ENCODE data around the gene TSPAN9. TPM values are rescaled to one million over a fixed set of nuclear protein-coding genes. Genes with fewer than 3 reads are reported as not detected.

TSPAN9 gene
- total RNA-seq, 1 donor from 2014 or later, result 49.4 TPM

GRCh38 chr12:3323002-3323685 is 246.0 kb downstream of the TSPAN9 start:
- TF ChIP-seq CTCF (IDR thresholded peaks at IDR 0.05; ENCODE audit: unreplicated experiment), result no peak
- no peak overlapping the region for H3K27ac Mint-ChIP-seq
- H3K36me3 Mint-ChIP-seq, result no peaks in the 10 kb centered on the region
- peaks cover 46% of the 10 kb centered on the region for H3K27me3 Mint-ChIP-seq (ENCODE audit: low read depth)
- H3K9me3 Mint-ChIP-seq, result no peaks in the 10 kb centered on the region
- H3K4me3 Mint-ChIP-seq, result no peak overlapping the region
- no peaks in the 10 kb centered on the region for H3K4me1 Mint-ChIP-seq
- DNase-seq (ENCODE audit: low spot score in 2 of 2, unreplicated experiment in 2 of 2), result no peak

- TF ChIP-seq CTCF (IDR thresholded peaks at IDR 0.05; ENCODE audit: unreplicated experiment), result no peak
- Mint-ChIP-seq H3K4me3 (no peak overlapping the region), H3K36me3 (no peaks in the 10 kb centered on the region), H3K9me3 (no peaks in the 10 kb centered on the region), H3K27me3 (ENCODE audit: low read depth) (peaks cover 67% of the 10 kb centered on the region), H3K27ac (no peak overlapping the region), H3K4me1 (no peaks in the 10 kb centered on the region)
- DNase-seq (ENCODE audit: low spot score in 2 of 2, unreplicated experiment in 2 of 2), result no peak
These were observed 248.6 kb downstream of the TSPAN9 start for GRCh38 chr12:3325736-3326135.

GRCh38 chr12:3326156-3326849 is 249.1 kb downstream of the TSPAN9 start:
- no peak for DNase-seq (ENCODE audit: low spot score in 2 of 2, unreplicated experiment in 2 of 2)
- Mint-ChIP-seq H3K9me3 (no peaks in the 10 kb centered on the region), H3K27me3 (ENCODE audit: low read depth) (peaks cover 67% of the 10 kb centered on the region), H3K36me3 (no peaks in the 10 kb centered on the region), H3K4me1 (no peaks in the 10 kb centered on the region), H3K27ac (no peak overlapping the region), H3K4me3 (no peak overlapping the region)
- no peak for TF ChIP-seq CTCF (IDR thresholded peaks at IDR 0.05; ENCODE audit: unreplicated experiment)

- H3K36me3 Mint-ChIP-seq, result no peaks in the 10 kb centered on the region
- no peaks in the 10 kb centered on the region for H3K4me1 Mint-ChIP-seq
- H3K4me3 Mint-ChIP-seq, result no peak overlapping the region
- peaks cover 63% of the 10 kb centered on the region for H3K27me3 Mint-ChIP-seq (ENCODE audit: low read depth)
- no peak for DNase-seq (ENCODE audit: low spot score in 2 of 2, unreplicated experiment in 2 of 2)
- H3K27ac Mint-ChIP-seq, result no peak overlapping the region
- H3K9me3 Mint-ChIP-seq, result no peaks in the 10 kb centered on the region
- no peak for TF ChIP-seq CTCF (IDR thresholded peaks at IDR 0.05; ENCODE audit: unreplicated experiment)
These were observed 249.9 kb downstream of the TSPAN9 start for GRCh38 chr12:3326850-3327780.

- peaks cover 57% of the 10 kb centered on the region for H3K27me3 Mint-ChIP-seq (ENCODE audit: low read depth)
These were observed 250.9 kb downstream of the TSPAN9 start for GRCh38 chr12:3328081-3328480.

More at GRCh38 chr12:3328081-3328480, 250.9 kb downstream of the TSPAN9 start:
- H3K27ac Mint-ChIP-seq, result no peak overlapping the region
- H3K9me3 Mint-ChIP-seq, result no peaks in the 10 kb centered on the region
- no peak for TF ChIP-seq CTCF (IDR thresholded peaks at IDR 0.05; ENCODE audit: unreplicated experiment)
- no peaks in the 10 kb centered on the region for H3K36me3 Mint-ChIP-seq
- H3K4me1 Mint-ChIP-seq, result no peaks in the 10 kb centered on the region
- no peak overlapping the region for H3K4me3 Mint-ChIP-seq
- no peak for DNase-seq (ENCODE audit: low spot score in 2 of 2, unreplicated experiment in 2 of 2)

All from mesothelial cell of epicardium (in vitro differentiated cells).